Mesenchymal stem cell (in vitro differentiated cells and primary cell): Measurements from ENCODE around the gene PBX3.

Experiments used
- DNase-seq: peaks from one replicate; pipeline ENCODE4 v3.0.0-alpha.2; 2013
- H2AFZ ChIP-seq: one replicate; pipeline ENCODE4 v1.6.1; 2013; ENCODE audit warnings: low read depth, mild to moderate bottlenecking, control low read depth, inconsistent platforms, low read length, moderate library complexity
- H2AK5ac ChIP-seq: 2 replicates; pipeline ENCODE4 v1.6.1; 2013; ENCODE audit warnings: low read length, moderate library complexity, mild to moderate bottlenecking, inconsistent platforms; ENCODE audit not compliant: severe bottlenecking
- H2BK120ac ChIP-seq: one replicate; pipeline ENCODE4 v1.6.1; 2013; ENCODE audit warnings: low read depth, mild to moderate bottlenecking, inconsistent platforms, low read length, moderate library complexity
- H2BK12ac ChIP-seq, 2 experiments: one replicate each; pipeline ENCODE4 v1.6.1; 2013; ENCODE audit warnings: inconsistent platforms in 2 of 2, low read length in 2 of 2, mild to moderate bottlenecking in 2 of 2, moderate library complexity in 2 of 2, control low read depth in 1 of 2
- H2BK15ac ChIP-seq: one replicate; pipeline ENCODE4 v1.6.1; 2013; ENCODE audit warnings: mild to moderate bottlenecking, low read depth, inconsistent platforms; ENCODE audit not compliant: poor library complexity, severe bottlenecking
- H2BK5ac ChIP-seq: 2 replicates; pipeline ENCODE4 v1.6.1; 2013; ENCODE audit warnings: low read depth, mild to moderate bottlenecking, low read length, control low read depth, inconsistent platforms; ENCODE audit not compliant: poor library complexity, severe bottlenecking
- H3K14ac ChIP-seq, 2 experiments: one replicate each; pipeline ENCODE4 v1.6.1; 2013; ENCODE audit warnings: inconsistent platforms in 2 of 2, low read length in 2 of 2, control low read depth in 1 of 2, mild to moderate bottlenecking in 1 of 2, moderate library complexity in 1 of 2
- H3K18ac ChIP-seq, 2 experiments: one replicate each; pipeline ENCODE4 v1.6.1; 2013; ENCODE audit warnings: inconsistent platforms in 2 of 2, low read length in 2 of 2, control low read depth in 1 of 2, low read depth in 1 of 2, mild to moderate bottlenecking in 1 of 2
- H3K23ac ChIP-seq, 2 experiments: one replicate each; pipeline ENCODE4 v1.6.1; 2013; ENCODE audit warnings: inconsistent platforms in 2 of 2, low read length in 2 of 2, mild to moderate bottlenecking in 2 of 2, moderate library complexity in 2 of 2, control low read depth in 1 of 2
- H3K27ac ChIP-seq: 2 replicates; pipeline ENCODE4 v1.5.1; 2013; ENCODE audit warnings: mild to moderate bottlenecking, moderate library complexity, low read length, control low read depth, inconsistent platforms; ENCODE audit not compliant: poor library complexity, severe bottlenecking
- H3K27me3 ChIP-seq, 2 experiments: 2 replicates each; pipeline versions ENCODE4 v1.6.1 to v1.7.0; 2013; ENCODE audit warnings: low read length in 2 of 2, mild to moderate bottlenecking in 2 of 2, moderate library complexity in 2 of 2, control low read depth in 1 of 2, inconsistent platforms in 1 of 2; ENCODE audit not compliant: control insufficient read depth in 1 of 2, insufficient read depth in 1 of 2
- H3K36me3 ChIP-seq, 2 experiments: 2 replicates each; pipeline versions ENCODE4 v1.6.1 to v1.7.0; 2013; ENCODE audit warnings: low read length in 2 of 2, control low read depth in 1 of 2, inconsistent platforms in 1 of 2, low read depth in 1 of 2, mild to moderate bottlenecking in 1 of 2; ENCODE audit not compliant: insufficient read depth in 2 of 2, control insufficient read depth in 1 of 2
- H3K4ac ChIP-seq, 2 experiments: one replicate each; pipeline ENCODE4 v1.6.1; 2013; ENCODE audit warnings: inconsistent platforms in 2 of 2, low read length in 2 of 2, mild to moderate bottlenecking in 2 of 2, moderate library complexity in 2 of 2, control low read depth in 1 of 2, low read depth in 1 of 2
- H3K4me1 ChIP-seq: 2 replicates; pipeline ENCODE4 v1.6.1; 2013; ENCODE audit warnings: low read depth, low read length, control low read depth; ENCODE audit not compliant: control insufficient read depth, insufficient read depth
- H3K4me2 ChIP-seq: 2 replicates; pipeline ENCODE4 v1.6.1; 2013; ENCODE audit warnings: low read length, mild to moderate bottlenecking, inconsistent platforms; ENCODE audit not compliant: poor library complexity, severe bottlenecking
- H3K4me3 ChIP-seq, 2 experiments: 2 replicates each; pipeline versions ENCODE4 v1.5.1 to v1.7.0; 2013; ENCODE audit warnings: low read length in 2 of 2, mild to moderate bottlenecking in 2 of 2, control low read depth in 1 of 2, low read depth in 1 of 2; ENCODE audit not compliant: insufficient read depth in 1 of 2
- H3K79me1 ChIP-seq: replicated peaks from 2 replicates; pipeline ENCODE4 v1.6.1; 2013; ENCODE audit warnings: mild to moderate bottlenecking, control low read depth, low read length, inconsistent platforms; ENCODE audit not compliant: poor library complexity, severe bottlenecking
- H3K9ac ChIP-seq: 2 replicates; pipeline ENCODE4 v1.7.0; 2013; ENCODE audit warnings: mild to moderate bottlenecking, low read length, moderate library complexity
- H3K9me3 ChIP-seq: 2 replicates; pipeline ENCODE4 v1.7.0; 2013; ENCODE audit warnings: mild to moderate bottlenecking, low read length; ENCODE audit not compliant: control insufficient read depth
- H4K8ac ChIP-seq: one replicate; pipeline ENCODE4 v1.6.1; 2013; ENCODE audit warnings: inconsistent platforms, mild to moderate bottlenecking, low read length, moderate library complexity
- H4K91ac ChIP-seq: one replicate; pipeline ENCODE4 v1.6.1; 2013; ENCODE audit warnings: mild to moderate bottlenecking, low read length, inconsistent platforms
- WGBS: methylation state at CpG from one replicate; pipeline ENCODE4 v1.1.7; 2013; ENCODE audit warnings: mixed read lengths; 5-methylcytosine and 5-hydroxymethylcytosine counted together

The PBX3 gene

DNA sequence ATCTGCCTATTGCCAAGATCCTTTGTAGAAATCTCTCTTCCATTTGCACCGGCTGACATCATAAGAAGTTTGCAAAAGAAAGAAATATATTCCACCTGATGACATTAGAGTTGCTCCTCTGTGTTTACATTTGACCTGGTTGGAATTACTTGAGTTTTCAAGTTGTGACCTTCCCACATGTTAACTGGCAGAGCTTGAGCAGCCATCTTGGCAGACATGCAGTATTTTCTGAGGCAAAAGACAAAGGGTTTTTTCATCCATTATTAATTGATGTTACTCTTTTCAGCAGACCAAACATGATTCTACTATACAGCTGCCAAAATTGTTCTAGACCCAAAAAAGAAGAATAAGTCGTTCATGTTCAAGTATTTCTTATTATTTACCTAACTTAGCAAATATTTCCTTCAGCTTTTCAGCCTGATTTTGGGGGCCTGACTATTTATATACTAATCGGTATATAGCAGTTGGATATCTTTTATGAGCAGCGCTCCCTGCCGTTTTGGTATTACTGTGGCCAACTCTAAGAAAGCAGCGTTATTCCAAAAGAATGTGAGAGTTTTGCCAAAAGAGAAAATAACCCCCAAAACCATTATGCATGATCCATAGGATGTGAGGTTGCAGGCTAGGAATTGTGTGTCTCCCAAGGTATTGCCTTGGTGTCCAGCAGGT lies 212.9 kb downstream of the PBX3 start:
- Histone ChIP-seq H3K27me3 (no peaks in the 10 kb centered on the region), H3K4me2 (no peak overlapping the region), H3K27ac (no peak overlapping the region), H3K4me3 (no peak overlapping the region), H3K18ac (no peak overlapping the region), H2BK5ac (no peak overlapping the region), H2BK12ac (no peak overlapping the region), H3K4me1 (peaks cover 1% of the 10 kb centered on the region), H2AK5ac (no peak overlapping the region), H3K9ac (no peak overlapping the region), H3K79me1 (peaks cover 2% of the 10 kb centered on the region), H4K91ac (no peak overlapping the region), H3K14ac (no peak overlapping the region), H2BK15ac (no peak overlapping the region), H2AFZ (no peak overlapping the region), H3K9me3 (no peaks in the 10 kb centered on the region), H3K4ac (no peak overlapping the region), H2BK120ac (no peak overlapping the region), H4K8ac (no peak overlapping the region), H3K23ac (no peak overlapping the region), H3K36me3 (peaks cover 15 to 56% of the 10 kb centered on the region in 2 experiments)
- 96% methylated on average over 6 of the region's 6 CpGs for WGBS
- no peak for DNase-seq

DNA sequence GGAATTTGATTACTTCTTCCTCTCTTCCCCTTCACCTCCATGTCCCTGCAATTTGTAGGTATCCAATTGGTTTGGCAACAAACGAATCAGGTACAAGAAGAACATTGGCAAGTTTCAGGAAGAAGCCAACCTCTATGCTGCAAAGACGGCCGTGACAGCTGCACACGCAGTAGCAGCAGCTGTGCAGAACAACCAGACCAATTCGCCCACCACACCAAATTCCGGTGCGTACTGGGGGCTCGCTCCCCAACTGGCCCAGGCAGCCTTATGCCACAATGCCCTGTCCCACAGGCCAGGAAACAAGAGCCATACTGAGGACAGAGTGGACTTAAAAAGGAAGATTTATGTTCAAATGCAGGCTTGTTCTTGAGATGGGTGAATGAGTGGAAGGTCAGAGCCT lies 213.5 kb downstream of the PBX3 start:
- peaks cover 15 to 62% of the 10 kb centered on the region in 2 experiments for H3K36me3 ChIP-seq
- H3K9ac ChIP-seq, result no peak overlapping the region
- H3K4me2 ChIP-seq, result no peak overlapping the region
- H3K4me3 ChIP-seq, result no peak overlapping the region
- no peaks in the 10 kb centered on the region for H3K9me3 ChIP-seq
- DNase-seq, result no peak
- no peak overlapping the region for H3K4ac ChIP-seq
- peaks cover 1% of the 10 kb centered on the region for H3K4me1 ChIP-seq
- no peak overlapping the region for H2BK15ac ChIP-seq
- 99% methylated on average over 8 of the region's 8 CpGs for WGBS
- H3K23ac ChIP-seq, result no peak overlapping the region
- no peak overlapping the region for H4K8ac ChIP-seq
- H3K27ac ChIP-seq, result no peak overlapping the region
- H3K14ac ChIP-seq, result no peak overlapping the region
- no peak overlapping the region for H2AFZ ChIP-seq
- H2BK120ac ChIP-seq, result no peak overlapping the region
- no peak overlapping the region for H4K91ac ChIP-seq
- no peak overlapping the region for H3K18ac ChIP-seq
- no peak overlapping the region for H2BK12ac ChIP-seq
- peaks cover 2% of the 10 kb centered on the region for H3K79me1 ChIP-seq
- no peak overlapping the region for H2BK5ac ChIP-seq
- H2AK5ac ChIP-seq, result no peak overlapping the region
- no peaks in the 10 kb centered on the region for H3K27me3 ChIP-seq

GRCh38 chr9:125961072-125961471 lies 213.9 kb downstream of the PBX3 start:
- Histone ChIP-seq H3K9ac (no peak overlapping the region), H2BK5ac (no peak overlapping the region), H2BK120ac (no peak overlapping the region), H2BK15ac (no peak overlapping the region), H3K4ac (no peak overlapping the region), H3K18ac (no peak overlapping the region), H3K4me2 (no peak overlapping the region), H3K79me1 (peaks cover 2% of the 10 kb centered on the region), H4K8ac (no peak overlapping the region), H4K91ac (no peak overlapping the region), H3K27ac (no peak overlapping the region), H3K4me3 (no peak overlapping the region), H3K14ac (no peak overlapping the region), H3K27me3 (no peaks in the 10 kb centered on the region), H3K9me3 (no peaks in the 10 kb centered on the region), H3K23ac (no peak overlapping the region), H2BK12ac (no peak overlapping the region), H2AFZ (no peak overlapping the region), H3K36me3 (peaks cover 15 to 66% of the 10 kb centered on the region in 2 experiments), H2AK5ac (no peak overlapping the region), H3K4me1 (peaks cover 1% of the 10 kb centered on the region)
- WGBS, result 97% methylated on average over 7 of the region's 7 CpGs
- DNase-seq, result no peak

DNA sequence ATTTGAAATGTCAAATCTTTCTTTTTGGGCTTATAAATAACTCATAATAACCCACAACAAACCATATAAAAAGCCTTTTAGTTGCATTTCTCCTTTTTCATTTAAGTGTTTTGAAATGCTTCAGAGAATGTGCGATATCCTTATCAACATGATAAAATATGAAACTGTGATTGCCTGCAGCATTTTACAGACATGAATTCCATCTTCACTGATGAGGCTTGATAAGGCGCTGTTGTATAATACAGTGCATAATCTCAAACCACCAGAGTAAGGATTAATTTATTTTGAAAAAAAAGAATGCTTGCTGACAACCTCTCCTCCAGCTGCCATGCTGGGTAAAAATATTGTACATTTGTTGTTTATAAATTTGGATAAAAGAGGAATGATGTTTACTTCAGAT lies 216.8 kb downstream of the PBX3 start:
- no peak overlapping the region for H4K8ac ChIP-seq
- 92% methylated on average over 2 of the region's 2 CpGs for WGBS

More for the DNA sequence above, 216.8 kb downstream of the PBX3 start:
- H3K23ac ChIP-seq, result no peak overlapping the region
- H3K18ac ChIP-seq, result no peak overlapping the region
- DNase-seq, result no peak
- no peak overlapping the region for H3K14ac ChIP-seq
- no peak overlapping the region for H2BK5ac ChIP-seq
- no peak overlapping the region for H3K9ac ChIP-seq
- H3K27me3 ChIP-seq, result no peaks in the 10 kb centered on the region
- no peak overlapping the region for H2AK5ac ChIP-seq
- H3K4me1 ChIP-seq, result peaks cover 1% of the 10 kb centered on the region
- peaks cover 2% of the 10 kb centered on the region for H3K79me1 ChIP-seq
- no peak overlapping the region for H2BK15ac ChIP-seq
- no peaks in the 10 kb centered on the region for H3K9me3 ChIP-seq
- peaks cover 13 to 72% of the 10 kb centered on the region in 2 experiments for H3K36me3 ChIP-seq
- H2BK12ac ChIP-seq, result no peak overlapping the region
- H3K27ac ChIP-seq, result no peak overlapping the region
- H3K4ac ChIP-seq, result no peak overlapping the region
- H4K91ac ChIP-seq, result no peak overlapping the region
- no peak overlapping the region for H3K4me3 ChIP-seq
- no peak overlapping the region for H3K4me2 ChIP-seq
- H2AFZ ChIP-seq, result no peak overlapping the region
- no peak overlapping the region for H2BK120ac ChIP-seq
